ENCODE data around the gene RPUSD4.

GRCh38 chr11:126162306-126163030, 49.0 kb downstream of the RPUSD4 start:
- TF ChIP-seq CTCF (conservative IDR thresholded peaks at IDR 0.05; ENCODE audit: low read depth, low read length) (no peak), EZH2phosphoT487 (IDR thresholded peaks at IDR 0.05; ENCODE audit: borderline replicate concordance, low read length) (no peak), EZH2 (IDR thresholded peaks at IDR 0.05; ENCODE audit: low read length, unreplicated experiment) (no peak)

All from PC-3 (cell line).